Bone marrow (tissue), 2 donors: ENCODE results near the gene ATP2B2.

ENCODE experiments used
- DNase-seq, 2 donors: peaks; one replicate each; lab custom pipeline; 2025; lab: John Stamatoyannopoulos, UW

ATP2B2 gene

DNA sequence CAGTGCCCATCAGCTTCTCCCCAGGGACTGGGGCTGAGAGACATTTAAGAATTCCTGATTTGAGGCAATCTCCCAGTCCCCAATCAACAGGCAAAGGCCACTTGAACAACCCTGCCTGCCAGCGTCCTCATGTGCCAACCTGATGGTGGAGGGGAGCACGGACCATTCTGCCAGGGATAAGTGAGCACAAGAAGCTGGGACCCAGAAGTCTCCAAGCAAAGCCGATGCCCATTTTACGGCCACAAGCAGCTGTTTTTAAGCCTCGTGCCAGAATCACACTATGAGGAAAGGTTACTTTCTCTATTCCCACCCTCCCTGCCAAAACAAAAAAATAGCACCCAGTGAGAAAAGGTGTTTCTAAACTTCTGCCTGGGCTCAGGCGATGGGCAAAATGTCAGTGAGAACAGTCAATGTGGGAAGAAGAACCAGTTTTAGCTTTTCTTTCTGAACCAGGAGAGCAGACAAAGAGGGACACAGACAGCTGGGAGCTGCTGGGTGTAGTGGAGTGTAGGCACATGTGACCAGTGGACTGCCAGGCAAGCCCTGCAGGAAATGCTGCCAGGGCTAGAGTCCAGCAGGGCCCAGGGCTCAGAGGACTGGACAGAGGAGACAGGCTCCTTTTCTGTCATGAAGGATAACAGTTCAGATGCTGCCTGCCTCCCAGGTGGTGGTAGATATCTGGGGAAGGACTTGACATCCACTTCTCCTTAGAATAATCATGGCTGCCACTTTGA, 57.7 kb downstream of the ATP2B2 start:
- DNase-seq: no peak

DNA sequence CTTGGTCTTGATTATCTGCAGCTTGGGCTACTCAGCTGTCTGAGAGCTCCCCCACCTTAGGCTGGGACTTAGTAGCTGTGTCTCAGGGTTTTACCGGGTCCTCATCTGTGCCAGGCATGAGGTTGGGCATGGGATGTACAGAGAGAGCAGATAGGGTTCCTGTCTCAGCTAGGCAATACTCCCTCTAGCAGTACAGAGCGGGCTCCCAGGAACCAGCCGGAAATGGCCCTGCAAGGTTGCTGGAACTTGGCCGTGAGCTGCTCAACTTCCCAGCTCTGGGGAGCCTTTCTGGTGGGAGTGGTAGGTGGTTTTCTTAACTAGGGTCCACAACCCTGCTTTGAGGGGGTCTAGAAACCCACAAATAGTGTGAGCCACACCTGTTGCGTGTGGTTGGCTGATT, 58.3 kb downstream of the ATP2B2 start:
- DNase-seq: no peak

DNA sequence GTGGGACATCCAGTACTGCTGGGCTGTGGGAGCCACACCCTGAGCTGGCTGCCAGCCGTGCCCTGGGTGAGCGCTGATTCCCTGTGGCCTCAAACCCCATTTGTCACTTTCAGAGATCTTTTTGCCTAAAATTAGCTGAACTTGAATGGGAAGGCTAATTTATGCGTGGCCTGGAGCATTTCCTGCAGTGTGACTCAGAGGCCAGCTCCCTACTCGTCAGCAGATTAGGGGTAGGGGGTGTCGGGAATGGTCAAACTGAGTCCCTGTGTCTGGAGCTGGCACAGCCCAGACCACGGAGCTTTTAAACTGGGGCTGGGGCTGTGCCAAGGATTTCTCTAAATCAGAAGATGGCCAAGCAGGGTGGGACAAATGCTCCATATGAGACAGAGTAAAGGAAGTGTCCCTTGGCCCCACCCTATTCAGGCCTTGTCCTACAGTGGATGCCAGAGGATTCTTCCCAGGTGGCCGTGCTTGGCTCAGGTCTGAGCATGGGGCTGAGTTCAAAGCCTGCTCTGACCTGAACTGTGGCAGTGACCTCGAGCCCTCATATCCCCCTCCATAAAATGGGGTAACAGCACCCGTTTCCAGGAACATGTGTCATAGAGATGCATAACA, 59.7 kb downstream of the ATP2B2 start:
- no peak for DNase-seq

DNA sequence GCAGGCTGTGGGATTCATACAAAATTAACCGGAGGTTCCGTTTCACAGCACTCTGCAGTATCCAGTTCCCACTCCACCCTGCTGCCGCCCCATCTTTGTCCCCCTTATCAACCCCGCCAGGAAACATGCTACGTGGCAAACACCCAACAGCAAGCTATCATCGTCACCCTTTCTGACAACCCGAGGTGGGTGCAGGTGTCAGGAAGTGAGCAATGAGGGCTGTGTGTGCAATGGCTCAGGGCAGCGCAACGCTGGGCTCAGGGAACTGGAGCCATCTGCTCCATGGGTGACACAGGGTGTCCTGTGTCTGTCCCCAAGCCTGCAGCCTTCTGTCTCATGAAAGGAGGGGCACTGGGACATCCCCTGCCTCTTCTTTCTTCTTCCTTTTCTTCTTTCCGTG, 60.9 kb downstream of the ATP2B2 start:
- no peak for DNase-seq

DNA sequence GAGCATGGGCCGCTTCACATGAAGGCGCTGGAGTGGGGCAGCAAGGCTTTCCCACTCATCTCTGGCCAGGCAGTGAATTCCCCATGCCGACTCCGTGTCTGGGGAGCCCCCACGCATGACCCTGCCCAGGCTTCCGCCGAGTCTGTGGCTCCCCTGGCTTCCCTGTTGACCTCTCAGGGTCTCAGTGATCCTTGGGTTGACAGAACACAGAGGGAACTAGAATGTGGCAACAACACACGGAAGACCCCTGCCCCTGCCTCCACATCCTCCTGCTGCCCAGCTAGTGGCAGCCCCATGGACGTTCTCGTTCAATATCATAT, 61.3 kb downstream of the ATP2B2 start:
- DNase-seq: no peak

DNA sequence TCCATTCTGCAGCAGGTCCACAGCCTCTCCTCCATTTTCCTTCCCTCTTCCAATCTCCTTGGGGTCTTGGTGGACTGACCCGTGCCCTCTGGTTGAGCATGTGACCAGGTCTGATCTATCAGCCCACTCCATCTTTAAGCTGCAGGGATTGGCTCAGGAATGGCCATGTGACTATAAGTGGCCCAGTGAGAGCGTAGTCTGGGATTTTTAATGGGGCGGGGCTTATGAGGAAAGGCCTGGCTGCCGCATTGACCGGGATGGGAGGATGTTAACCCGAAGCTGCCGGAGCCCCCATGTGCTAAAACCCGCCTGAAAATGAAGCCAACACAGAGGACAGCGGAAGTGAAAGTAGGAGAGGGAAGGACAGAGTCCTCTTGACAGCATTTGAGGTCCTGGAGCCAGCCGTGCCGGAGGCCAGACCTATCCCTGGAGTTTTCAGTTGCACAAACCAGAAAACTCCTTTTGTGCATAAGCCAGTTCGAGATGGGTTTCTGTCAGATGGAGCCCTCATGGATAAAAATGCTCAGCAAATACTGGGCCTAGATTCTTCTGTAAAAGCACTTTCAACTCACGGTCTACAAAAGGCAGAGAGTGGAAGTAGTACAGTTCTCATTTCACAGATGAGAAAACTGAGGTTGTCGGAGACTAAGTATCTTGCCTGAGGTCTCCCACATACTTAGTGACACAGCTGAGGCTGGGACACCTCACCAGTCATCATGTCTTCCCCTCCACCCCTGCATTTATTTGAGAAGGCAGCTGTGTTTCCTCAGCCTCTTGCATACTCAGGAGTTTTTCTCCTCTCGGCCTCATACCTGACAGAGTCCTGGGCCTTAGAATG, 61.9 kb downstream of the ATP2B2 start:
- no peak for DNase-seq

DNA sequence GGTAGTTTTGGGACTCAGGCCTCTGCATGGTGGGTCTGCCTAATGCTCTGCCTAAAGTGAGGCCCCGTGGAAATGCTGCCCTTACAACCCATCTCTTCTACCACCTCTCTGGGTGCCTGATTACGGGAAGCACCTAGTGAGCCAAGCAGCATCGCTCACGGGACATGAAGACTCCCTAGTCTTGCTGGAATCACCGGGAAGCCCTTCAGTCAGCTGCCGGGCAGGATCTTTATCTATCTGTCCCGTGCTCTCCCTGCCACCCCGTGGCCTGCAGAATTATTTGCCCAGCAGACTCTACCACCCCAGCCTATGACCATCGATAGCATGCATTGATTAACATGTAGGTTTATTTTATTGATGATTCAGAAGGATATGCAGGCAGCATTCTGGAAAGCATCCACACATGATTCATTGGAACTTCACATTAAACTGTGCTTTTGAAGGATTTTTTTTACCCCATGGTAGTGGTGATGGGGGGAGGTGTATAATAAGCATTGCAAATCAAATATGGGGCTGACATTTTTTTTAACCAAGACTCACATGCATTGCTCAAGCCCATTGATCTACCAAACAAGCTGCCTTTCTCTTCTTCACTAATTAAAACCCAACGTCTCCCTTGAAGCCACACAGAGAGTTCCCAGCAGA, 63.1 kb downstream of the ATP2B2 start:
- DNase-seq: no peak

DNA sequence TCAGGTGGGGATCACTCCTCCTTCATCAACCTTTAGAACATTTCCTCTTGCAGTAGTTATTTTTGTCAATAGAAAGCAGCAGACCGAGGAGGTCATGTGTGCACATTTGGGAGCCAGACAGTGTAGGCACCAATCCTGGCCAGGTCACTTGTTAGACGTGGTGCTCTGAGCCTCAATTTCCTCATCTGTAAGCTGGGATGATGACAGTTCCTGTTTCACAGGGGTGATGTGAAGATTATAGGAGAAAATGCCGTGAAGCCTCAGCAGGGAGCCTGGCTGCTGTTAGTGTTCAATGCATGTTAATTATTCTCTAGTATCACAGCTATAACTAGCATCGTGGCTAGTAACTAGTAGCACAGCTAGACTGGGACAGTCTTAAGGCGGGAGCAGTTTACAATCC, 64.7 kb downstream of the ATP2B2 start:
- DNase-seq: no peak

DNA sequence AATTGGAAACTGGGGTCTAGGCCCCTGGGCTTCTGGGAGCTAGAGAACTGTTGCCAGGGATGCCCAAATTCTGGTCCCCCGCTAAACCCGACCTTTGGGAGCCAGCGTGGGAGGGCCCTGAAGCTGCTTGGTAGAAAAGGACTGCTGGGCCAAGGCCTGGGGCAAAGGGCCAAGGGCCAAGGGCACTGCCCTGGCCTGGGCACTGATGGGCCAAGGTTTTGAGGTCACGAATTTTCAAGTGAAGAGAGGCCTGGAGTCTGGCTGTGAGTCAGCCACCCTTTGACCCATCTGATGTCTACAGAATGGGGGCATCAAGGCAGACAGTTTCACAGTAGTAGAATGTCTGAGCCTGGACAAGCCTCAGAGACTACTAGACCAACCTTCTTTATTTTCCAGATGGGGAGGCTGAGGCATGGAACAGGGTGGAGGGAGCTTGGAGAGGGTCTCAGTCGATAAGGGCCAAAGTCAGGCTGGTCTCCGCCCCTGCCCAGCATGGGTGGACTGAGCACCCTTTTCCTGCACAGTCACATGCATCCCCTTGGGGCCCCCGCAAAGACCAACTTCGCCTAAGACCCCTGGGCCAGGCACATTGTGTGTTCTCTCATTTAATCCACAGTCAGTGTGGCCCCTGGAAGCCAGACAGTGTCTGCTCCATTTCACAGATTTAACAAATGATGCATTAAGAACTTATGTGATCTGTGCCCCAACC, 66.3 kb downstream of the ATP2B2 start:
- DNase-seq: no peak

DNA sequence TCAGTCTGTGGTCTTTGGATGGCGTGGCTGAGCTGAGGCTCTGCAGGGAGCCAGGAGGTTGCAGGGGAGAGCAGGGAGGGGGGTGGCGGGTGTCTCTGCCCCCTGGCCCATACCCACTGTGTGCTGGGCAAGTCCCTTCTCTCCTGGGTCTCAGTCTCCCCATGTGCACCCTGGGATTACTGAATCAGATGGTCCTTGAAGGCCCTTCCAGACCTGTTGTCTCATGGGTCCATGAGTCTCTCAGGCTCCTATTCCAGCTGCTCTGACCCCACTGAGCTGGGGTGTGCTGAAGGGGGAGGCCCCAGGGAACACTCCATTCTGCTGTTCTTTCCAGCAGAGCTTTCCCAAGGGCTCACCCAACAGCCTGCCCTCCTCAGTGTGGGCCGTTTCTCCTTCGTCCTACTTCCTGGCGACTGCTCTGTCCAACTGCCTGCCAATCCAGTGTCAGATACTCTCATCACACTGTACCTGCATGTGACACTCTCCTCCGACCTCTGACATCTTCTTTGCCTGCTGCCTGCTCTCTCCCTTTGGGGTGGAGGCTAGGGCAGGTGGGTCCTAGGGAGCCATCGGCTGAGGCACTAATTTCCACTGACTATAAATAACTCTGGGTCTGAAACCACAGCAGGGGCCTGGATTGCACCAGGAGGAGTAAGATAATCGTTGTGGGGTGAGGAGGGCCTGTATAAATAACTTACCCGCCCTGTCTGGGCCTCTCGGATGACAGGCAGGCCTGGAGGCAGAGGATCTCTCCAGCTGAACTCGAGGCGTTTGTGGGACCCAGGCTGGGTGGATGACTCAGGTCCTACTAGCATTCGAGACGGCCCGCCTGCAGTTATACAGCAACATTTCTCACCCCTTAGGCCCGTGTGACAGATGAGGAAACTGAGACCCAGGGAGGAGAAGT, 67.1 kb downstream of the ATP2B2 start:
- DNase-seq: no peak

DNA sequence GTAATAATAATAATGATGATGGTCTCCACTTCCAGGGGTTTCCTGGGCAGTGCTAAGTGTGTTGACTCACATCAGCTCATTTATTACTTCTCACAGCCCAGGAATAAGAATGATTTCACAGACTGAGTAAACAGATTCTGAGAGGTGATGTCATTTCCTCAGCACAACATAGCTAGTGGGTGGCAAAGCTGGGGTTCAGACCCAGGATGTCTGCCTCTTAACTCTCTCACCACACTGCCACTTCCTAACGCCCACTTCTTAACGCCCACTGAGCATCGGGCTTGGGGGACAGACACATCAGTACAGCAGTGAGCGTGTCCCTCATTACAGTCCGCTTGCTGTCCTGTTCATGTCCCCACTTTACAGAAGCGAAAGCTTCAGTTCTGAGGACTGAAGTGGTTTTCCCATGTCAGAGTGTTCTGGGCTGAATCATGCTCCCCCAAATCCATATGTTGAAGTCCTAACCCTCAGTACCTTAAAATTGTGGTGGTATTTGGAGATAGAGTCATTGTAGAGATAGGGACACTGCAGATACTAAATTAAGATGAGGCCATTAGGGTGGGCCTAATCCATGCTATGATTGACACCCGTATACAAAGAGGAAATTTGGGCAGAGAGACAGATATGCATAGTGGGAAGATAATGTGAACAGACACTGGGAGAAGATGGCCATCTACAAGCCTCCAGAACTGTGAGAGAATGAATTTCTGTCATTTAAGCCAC, 68.0 kb downstream of the ATP2B2 start:
- DNase-seq: no peak

DNA sequence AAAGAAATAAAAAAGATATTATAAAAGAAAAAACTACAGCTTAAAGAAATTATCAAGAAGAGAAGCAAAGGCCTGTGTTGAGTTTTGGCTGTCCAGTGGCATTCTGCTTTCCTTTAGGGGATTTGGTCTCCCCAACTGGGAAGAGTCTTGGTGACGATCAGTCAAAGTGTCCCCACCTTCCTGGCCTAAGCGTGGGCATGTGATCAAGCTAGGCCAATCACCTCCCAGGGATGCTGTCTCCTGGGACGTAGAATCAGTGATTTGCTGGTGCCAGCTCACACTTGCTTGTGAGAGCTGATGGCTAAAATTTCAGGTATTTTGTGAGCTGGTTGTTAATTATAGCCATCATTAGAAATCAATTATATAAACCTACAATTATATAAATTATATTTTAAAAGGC, 69.5 kb downstream of the ATP2B2 start:
- no peak for DNase-seq

DNA sequence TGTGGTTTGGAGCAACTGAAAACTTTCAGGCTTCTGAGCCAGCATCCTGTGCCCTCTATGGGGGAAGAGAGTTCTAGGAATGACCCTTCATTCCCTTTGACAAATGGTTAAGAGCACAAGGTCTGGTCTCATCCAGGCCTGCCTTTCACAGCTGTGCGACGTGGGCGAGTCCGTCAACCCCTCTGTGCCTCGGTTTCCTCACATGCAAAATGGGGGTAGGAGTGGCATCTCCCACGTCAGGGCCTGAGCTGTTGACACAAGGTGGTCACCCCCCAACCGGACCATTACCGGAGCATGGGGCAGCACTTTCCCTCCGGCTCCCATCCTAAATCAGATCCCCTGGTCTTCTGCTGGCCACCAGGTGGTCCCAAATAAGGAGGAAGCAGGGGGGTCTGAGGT, 70.4 kb downstream of the ATP2B2 start:
- DNase-seq: no peak

DNA sequence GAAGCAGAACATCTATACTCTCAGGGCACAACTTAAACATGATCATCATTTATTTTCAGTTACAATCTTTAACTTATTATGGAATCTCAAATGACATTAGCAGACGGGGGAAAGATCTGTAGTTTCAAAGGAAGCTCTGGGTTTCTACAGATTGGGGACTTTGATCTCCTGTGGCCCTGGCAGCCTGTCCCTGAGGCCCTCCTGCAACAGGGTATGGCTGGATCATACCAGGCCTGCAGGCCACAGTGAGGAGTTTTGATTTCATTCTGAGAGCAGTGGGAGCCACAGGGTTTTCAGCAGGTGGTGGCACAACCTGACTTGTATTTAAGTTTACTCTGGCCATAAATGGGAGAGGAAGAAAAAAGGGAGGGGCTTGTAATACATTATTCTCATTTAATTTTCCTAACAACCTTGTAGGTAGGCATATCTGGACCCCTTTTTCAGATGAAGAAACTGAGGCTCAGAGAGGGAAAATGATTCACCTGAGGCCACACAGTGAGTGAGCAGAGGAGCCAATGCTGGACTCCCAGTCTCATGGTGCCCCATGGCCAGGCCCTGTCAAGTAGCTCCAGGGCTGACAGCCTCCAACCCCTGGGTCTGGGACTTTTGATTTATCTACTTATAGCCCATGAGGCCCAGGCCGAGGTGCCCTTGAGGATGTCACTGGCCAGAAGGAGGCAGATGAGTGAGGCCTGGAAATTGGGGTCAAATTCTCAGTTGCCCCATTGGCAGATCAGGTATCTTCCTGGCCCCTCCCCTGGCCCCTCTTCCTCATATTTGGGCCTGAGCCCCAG, 71.0 kb downstream of the ATP2B2 start:
- DNase-seq: no peak

DNA sequence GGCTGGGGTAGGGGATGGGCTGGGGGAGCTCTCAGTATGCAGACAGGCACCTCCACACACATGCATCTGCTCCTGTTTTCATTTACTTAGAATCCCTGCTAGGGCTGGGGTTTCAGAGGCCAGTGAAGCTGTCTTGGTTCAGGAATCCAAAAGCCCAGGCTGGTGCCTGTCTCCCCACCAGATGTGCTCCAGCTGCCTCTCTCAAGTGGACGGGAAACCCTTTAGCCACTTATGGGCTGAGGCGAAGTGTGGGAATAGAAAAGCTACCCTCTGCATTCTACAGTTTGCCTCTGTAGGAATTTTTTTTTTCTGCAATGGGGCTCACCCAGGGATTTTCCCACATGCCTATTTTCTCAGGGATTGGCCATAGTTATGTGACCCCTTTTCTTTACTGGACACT, 72.5 kb downstream of the ATP2B2 start:
- DNase-seq: no peak

DNA sequence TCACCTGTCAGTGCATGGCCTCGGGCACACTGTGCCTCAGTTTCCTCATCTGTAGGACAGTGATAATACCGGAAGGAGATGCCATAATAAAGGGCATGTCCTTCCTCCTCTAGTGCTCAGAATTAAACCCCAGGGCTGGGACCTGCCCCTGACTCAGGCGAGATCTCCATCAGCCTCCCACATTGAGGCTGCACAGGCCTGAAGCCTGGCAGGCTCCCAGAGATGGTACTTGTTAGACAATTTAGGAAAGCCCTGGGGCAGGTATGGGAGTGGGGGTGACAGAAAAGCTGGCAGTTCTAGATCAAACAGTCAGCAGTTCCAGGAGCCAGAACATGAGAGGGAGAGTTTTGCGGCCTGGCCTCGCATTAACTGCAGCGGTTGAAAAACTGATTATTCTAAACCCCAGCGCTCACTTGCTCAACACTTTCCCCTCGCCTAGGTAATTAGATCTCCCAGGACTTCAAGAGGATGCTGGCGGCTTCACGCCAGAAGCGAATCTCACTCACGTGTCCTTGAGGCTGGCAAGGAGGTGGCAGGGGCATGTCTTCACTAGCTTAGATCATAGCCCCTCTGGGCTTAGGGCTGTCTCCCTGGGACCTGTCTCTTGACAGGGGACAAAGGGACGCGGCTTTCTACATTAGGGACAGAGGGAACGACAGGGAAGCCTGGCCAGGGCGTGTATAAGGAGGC, 73.1 kb downstream of the ATP2B2 start:
- DNase-seq: no peak

DNA sequence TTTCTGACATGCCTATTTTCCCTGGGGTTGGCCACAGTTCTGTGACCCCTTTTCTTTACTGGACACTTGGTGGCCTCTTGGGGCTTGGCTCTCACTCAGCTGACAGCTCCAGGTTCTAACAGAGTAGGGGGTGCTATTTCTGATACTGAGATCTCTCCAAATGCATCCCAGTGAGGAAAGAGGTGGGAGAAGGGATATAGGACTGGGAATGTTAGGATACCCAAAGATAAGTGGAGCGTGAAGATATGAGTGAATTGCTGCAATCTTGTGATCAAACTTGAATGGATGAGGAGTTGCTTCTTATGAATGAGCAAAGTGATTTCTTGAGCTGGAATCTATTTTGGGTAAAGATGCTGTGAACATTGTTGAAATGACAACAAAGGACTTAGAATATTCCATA, 74.6 kb downstream of the ATP2B2 start:
- no peak for DNase-seq

DNA sequence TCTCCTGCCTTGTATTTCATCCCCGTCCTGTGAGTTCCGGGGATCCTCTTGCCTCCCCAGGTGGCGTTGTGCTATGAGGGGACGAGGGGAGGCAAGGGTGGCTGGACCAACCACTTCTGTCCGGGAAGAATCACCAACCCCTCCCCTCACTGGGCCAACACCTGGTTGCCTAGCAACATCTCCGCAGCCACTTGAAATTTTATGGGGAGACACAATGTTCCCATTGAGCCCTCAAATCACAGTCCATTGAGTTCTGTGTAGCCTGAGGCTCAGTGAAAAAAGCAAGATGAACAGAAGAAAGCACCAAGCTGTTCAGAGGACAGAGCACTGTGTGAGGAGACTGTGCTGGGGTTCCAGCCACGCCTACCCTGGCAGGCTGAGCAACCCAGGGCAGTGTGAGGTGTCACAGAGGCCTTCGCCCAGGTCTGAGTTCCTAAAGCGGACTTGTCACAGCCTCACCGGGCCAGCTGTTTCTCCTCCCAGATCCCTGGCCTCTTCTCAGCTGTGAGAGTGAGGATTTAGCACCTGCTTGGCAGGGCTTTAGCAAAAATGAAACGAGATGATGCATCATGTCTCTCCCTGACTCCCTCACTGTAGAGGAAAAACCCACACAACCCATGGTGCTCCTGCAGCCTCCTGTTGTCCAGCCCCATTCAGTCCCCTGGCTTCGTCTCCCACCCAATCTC, 76.8 kb downstream of the ATP2B2 start:
- DNase-seq: no peak
